ENCODE measurements around the gene MICAL2. TPM values are rescaled to one million over a fixed set of nuclear protein-coding genes. Genes with fewer than 3 reads are reported as not detected.

Gene MICAL2
- total and polyA plus RNA-seq, 2 donors (not counting 3 experiments of a cell fraction or from before 2014, with no cell fraction given) = 67.6 to 200 TPM

DNA sequence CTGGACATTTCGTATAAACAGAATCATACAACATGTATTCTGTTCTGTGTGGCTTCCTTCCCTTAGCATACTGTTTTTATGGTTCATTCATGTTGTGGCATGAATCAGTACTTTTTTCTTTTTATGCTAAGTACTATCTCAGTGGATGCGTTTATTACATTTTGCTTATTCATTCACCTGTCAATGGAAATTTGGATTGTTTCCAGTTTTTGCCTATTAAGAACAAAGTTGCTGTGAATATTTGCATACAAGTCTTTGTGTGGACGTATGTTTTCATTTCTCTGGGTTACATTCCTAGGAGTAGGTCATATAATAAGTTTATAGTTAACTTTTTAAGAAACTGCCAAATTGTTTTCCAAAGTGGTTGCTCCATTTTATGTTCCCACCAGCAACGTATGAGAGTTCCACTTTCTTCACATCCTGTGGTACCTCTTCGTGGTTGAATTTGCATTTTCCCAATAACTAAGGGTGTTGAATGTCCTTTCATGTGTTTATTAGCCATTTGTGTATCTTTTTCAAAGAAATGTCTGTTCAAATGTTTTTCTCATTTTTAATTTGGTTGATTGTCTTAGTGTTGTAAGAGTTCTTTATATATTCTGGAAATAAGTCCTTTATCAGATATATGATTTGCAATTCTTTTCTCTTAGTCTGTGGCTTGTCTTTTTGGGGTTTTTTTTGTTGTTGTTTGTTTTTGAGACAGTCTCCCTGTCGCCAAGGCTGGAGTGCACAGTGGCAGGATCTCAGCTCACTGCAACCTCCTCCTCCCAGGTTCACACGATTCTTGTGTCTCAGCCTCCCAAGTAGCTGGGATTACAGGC, 46.0 kb upstream of the MICAL2 start:
- Histone ChIP-seq H3K36me3 (ENCODE audit: control insufficient read depth in 2 of 2, extremely low read depth in 1 of 2, insufficient read depth in 2 of 2, low read length in 2 of 2) (no peaks in the 10 kb centered on the region), H3K4me3 (replicated peaks in 1 of 3; ENCODE audit: insufficient read depth in 1 of 3, low read depth in 1 of 3, low read length in 3 of 3) (no peak overlapping the region), H3K4me1 (ENCODE audit: control insufficient read depth, extremely low read depth, insufficient read depth, low read length) (peaks cover 12% of the 10 kb centered on the region), H3K4me2 (ENCODE audit: insufficient read depth, low read length) (no peak overlapping the region), H3K27ac (ENCODE audit: insufficient read depth, low read depth, low read length) (no peak overlapping the region), H3K27me3 (ENCODE audit: control insufficient read depth in 2 of 2, insufficient read depth in 2 of 2, low read length in 2 of 2) (no peaks in the 10 kb centered on the region), H3K9me1 (replicated peaks; ENCODE audit: control insufficient read depth, extremely low read depth, insufficient read depth, low read length) (no peaks in the 10 kb centered on the region), H3K79me2 (ENCODE audit: control insufficient read depth, insufficient read depth, low read length) (no peaks in the 10 kb centered on the region), H3K9me3 (replicated peaks; ENCODE audit: control insufficient read depth, insufficient read depth, low read length) (no peaks in the 10 kb centered on the region), H2AFZ (ENCODE audit: low read depth, low read length) (no peak overlapping the region), H4K20me1 (replicated peaks; ENCODE audit: control insufficient read depth, extremely low read depth, insufficient read depth, low read length) (no peaks in the 10 kb centered on the region), H3K9ac (replicated peaks; ENCODE audit: extremely low read depth, insufficient read depth, low read length) (no peak overlapping the region)
- TF ChIP-seq POLR2A (IDR thresholded peaks at IDR 0.05; ENCODE audit: low read depth, low read length) = no peak
- no peak for TF ChIP-seq FOS (IDR thresholded peaks at IDR 0.05; ENCODE audit: borderline replicate concordance, insufficient read depth, low read length)
- TF ChIP-seq JUN (IDR thresholded peaks at IDR 0.05; ENCODE audit: borderline replicate concordance, insufficient read depth, insufficient read length, low read depth) = no peak
- TF ChIP-seq, protein P1, sequence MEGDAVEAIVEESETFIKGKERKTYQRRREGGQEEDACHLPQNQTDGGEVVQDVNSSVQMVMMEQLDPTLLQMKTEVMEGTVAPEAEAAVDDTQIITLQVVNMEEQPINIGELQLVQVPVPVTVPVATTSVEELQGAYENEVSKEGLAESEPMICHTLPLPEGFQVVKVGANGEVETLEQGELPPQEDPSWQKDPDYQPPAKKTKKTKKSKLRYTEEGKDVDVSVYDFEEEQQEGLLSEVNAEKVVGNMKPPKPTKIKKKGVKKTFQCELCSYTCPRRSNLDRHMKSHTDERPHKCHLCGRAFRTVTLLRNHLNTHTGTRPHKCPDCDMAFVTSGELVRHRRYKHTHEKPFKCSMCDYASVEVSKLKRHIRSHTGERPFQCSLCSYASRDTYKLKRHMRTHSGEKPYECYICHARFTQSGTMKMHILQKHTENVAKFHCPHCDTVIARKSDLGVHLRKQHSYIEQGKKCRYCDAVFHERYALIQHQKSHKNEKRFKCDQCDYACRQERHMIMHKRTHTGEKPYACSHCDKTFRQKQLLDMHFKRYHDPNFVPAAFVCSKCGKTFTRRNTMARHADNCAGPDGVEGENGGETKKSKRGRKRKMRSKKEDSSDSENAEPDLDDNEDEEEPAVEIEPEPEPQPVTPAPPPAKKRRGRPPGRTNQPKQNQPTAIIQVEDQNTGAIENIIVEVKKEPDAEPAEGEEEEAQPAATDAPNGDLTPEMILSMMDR (IDR thresholded peaks at IDR 0.05; ENCODE audit: extremely low read depth in 1 of 2, insufficient read depth in 1 of 2, low read depth in 1 of 2, low read length in 2 of 2) = no peak
- no peak for TF ChIP-seq GATA2 (IDR thresholded peaks at IDR 0.05; ENCODE audit: insufficient read depth, insufficient read length, low read depth, low read length)
- TF ChIP-seq MAX (IDR thresholded peaks at IDR 0.05; ENCODE audit: insufficient read depth, insufficient read length) = no peak
- TF ChIP-seq MYC (IDR thresholded peaks at IDR 0.05; ENCODE audit: low read depth, low read length) = no peak
- TF ChIP-seq EZH2 (IDR thresholded peaks at IDR 0.05; ENCODE audit: borderline replicate concordance, low read depth, low read length, severe bottlenecking) = no peak
- TF ChIP-seq POLR2AphosphoS5 (IDR thresholded peaks at IDR 0.05; ENCODE audit: insufficient read depth, low read depth, low read length) = no peak
- no peak for FAIRE-seq
- ChIA-PET POLR2A (no interaction called here), CTCF (interaction anchor here (1.0 to 1.4 kb wide), 2 partner anchors 133 kb away, joined by 3 read pairs; no protein-coding TSS in a partner anchor)
- BruUV-seq (replicated peaks) = no TSS peak
- no peak for DNase-seq (ENCODE audit: low read depth, low spot score)
- dilution Hi-C loops (cut with MboI; ENCODE audit: extremely low pct_ligation_motif_present, low sequenced_read_pairs) (no loop called here), intact Hi-C loops (cut with micrococcal nuclease) (no loop called here)

Measured in endothelial cell of umbilical vein (primary cell).